ENCODE results near the gene ZNF32.

GRCh38 chr10:43695730-43696129, 47.0 kb upstream of the ZNF32 start:
- TF ChIP-seq CTCF (conservative IDR thresholded peaks at IDR 0.05; ENCODE audit: low read depth, low read length) (no peak), RFX5 (IDR thresholded peaks at IDR 0.05; ENCODE audit: low read depth, low read length) (no peak), CEBPB (IDR thresholded peaks at IDR 0.05; ENCODE audit: low read depth, low read length) (no peak), POLR2A (IDR thresholded peaks at IDR 0.05; ENCODE audit: low read depth, low read length) (no peak), ELK1 (IDR thresholded peaks at IDR 0.05; ENCODE audit: borderline replicate concordance, low read depth, low read length) (no peak), SMC3 (IDR thresholded peaks at IDR 0.05; ENCODE audit: low read depth, low read length) (no peak), MAZ (IDR thresholded peaks at IDR 0.05; ENCODE audit: borderline replicate concordance, low read depth, low read length) (no peak)
